Activated CD8-positive, alpha-beta memory T cell treated with anti-CD3 and anti-CD28 coated beads for 48 hours (primary cell): ENCODE results near the gene PNMA8C.
"Not testable (repeated sequence)": the region's sequence is repeated elsewhere in the genome, so short reads cannot be mapped to it uniquely, and the experiment has no call there.

Experiments used
- DNase-seq, 3 experiments: peaks; one replicate each; pipeline ENCODE4 v3.0.0-alpha.2; 2020; ENCODE audit warnings: low read depth in 2 of 3, low spot score in 2 of 3

The PNMA8C gene

DNA sequence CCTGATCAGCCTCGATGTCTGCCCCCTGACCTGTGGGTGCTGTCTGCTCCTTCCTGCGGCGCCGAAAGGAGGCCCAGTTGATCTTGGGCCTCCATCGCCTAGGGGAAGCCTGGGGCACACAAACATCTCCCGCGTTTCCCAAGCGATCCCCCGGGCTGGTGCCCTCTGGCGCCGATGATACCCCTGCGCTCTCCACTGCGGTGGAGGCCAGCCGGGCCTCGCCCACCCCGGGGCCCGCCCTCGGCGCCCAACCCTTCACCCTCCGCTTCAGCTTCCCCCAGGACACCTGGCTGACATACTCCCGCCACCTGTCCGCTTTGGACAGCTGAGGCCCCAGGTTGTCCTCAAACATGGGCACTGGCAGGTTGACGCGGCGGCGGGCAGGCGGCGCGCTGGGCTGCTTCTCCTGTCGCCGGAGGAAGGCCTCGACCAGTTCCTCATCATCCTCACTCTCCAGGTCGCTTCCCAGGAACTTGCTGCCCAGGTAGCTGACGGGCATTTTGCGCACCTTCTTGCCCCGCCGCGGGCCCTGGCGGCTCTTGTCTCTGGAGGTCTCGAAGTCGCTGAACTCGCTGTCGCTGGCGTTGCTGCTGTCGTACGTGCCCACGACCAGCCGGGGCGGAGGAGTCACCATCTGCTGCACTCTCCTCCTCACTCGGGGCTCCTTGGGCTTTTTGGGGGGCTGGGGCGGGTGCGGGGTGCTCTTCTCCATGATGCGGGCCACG, 16.6 kb downstream of the PNMA8C start:
- no peak for DNase-seq

- DNase-seq = no peak
Observed at GRCh38 chr19:46411088-46411924, 17.4 kb downstream of the PNMA8C start.

DNA sequence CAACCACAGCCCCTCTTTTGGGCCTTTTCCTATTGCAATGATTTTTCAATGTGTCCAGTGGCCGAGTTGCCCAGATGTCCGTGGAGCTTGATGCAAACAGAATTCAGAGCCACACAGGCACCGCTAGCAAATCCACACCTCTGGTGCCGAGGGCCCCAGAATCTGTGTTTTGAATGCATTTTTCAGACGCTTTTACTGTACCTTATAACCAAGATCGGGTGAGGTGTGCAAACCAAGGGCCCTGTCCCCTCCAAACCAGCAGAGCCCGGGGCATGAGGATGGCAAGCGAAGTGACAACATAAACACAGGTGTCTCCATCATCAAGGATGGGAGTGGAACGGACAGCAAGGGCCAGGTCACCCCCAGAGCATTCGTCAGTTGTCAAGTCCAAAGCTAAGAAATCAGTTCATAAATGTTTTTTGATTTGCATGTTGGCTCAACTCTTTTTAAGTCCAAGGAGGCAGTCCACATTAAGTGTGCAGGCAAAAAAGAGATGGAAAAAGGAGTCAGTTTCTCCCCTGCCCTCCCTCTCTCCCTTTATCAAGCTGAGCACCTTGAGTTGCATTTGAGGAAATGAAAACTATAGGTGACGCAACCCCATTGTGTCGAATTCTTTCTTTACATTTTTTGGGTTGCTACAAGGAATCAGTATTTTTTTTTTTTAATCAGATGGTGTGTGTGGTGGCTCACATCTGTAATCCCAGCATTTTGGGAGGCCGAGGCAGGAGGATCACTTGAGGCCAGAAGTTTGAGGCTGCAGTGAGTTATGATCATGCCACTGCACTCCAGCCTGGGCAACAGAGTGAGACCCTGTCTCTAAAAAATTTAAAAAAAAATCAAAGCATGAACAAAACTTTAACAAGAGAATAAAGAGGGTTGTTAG, 18.3 kb downstream of the PNMA8C start:
- DNase-seq = no peak

- no peak for DNase-seq
Observed at GRCh38 chr19:46409191-46409590, 19.5 kb downstream of the PNMA8C start.

DNA sequence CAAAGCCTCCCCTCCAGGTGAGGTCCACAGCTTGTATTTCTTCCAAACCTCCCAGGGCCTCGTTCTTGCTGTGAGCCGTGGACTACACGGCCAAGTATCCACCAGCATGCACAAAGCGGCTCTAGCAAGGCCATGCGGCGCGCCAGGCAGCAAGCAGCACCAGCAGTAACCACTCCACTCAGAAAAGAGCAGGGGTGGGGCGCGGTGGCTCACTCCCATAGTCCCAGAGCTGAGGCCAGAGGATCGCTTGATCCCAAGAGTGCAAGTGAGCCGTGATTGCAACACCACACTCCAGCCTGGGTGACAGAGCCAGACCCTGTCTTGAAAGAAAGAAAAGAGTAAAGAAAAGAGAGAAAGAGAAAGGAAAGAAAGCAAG, 20.1 kb downstream of the PNMA8C start:
- no peak for DNase-seq

- no peak for DNase-seq
Observed at GRCh38 chr19:46407856-46408663, 20.7 kb downstream of the PNMA8C start.

DNA sequence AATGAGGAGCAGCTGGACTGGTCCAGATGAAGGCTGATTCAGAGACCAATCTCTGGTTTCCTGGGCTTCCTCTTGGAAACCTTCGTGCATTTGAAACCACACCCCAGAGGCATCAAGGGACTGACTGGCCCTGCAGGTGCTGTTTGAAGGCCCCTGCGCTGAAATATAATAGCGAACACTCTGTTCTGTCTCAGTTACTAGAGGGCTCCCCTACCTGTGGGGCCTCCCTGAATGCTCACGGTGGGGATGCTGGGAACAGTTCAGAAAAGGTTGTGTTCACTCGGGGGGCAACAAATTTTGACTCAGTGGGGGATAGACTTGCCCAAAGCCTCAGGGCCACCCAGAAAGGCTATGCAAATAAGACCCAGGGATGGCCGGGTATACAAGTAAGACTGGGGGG, 21.8 kb downstream of the PNMA8C start:
- DNase-seq = no peak

GRCh38 chr19:46404753-46405468, 23.8 kb downstream of the PNMA8C start:
- no peak for DNase-seq

- DNase-seq = no peak
Observed at GRCh38 chr19:46404055-46404752, 24.5 kb downstream of the PNMA8C start.

- no peak for DNase-seq
Observed at GRCh38 chr19:46402725-46403124, 26.0 kb downstream of the PNMA8C start.

DNA sequence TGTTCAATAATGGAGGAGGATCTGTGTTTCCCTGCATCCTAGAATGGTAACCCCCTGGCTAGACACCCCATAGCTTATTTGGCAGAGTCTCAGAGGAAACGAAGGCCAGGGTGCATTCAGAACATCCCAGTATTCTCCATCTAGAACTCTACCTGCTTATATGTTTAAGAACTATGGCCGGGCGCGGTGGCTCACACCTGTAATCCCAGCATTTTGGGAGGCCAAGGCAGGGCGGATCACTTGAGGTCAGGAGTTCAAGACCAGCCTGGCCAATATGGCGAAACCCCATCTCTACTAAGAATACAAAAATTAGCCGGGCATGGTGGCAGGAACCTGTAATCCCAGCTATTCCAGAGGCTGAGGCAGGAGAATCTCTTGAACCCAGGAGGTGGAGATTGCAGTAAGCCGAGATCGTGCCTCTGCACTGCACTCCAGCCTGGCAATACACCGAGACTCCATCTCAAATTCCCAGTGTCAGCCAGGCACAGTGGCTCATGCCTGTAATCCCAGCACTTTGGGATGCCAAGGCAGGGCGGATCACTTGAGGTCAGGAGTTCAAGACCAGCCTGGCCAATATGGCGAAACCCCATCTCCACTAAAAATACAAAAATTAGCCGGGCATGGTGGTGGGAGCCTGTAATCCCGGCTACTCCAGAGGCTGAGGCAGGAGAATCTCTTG, 30.8 kb downstream of the PNMA8C start:
- not testable (repeated sequence) for DNase-seq

- DNase-seq = no peak
Observed at GRCh38 chr19:46394402-46394797, 34.3 kb downstream of the PNMA8C start.

- no peak for DNase-seq
Observed at GRCh38 chr19:46393456-46394401, 35.0 kb downstream of the PNMA8C start.

- no peak for DNase-seq
Observed at GRCh38 chr19:46392837-46393236, 35.9 kb downstream of the PNMA8C start.

DNA sequence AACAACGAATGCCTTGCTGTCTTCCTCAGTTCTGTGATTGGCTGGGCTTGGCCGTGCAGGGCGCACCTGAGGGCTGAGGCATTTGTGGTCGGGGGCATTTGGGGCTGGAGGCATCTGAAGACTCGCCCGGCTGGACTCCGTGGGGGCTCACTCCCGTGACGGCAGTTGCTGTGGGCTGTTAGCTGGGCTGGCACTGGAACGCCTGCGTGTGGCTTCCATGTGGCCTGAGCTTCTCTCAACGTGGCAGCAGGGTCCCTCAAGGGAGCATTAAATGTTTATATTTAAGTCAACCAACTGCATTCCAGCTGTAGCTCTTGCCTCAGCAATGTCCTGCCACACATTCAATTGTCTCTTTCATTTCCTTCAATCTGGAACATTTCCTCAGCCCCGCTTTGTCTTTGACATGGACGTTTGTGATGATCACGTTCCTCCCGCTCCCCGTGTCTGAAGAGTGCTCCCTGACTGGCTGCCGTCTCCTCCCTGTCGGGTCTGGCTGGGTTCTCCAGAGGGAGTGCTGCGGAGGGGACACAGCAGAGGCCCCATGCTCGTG, 36.4 kb downstream of the PNMA8C start:
- DNase-seq = no peak

DNA sequence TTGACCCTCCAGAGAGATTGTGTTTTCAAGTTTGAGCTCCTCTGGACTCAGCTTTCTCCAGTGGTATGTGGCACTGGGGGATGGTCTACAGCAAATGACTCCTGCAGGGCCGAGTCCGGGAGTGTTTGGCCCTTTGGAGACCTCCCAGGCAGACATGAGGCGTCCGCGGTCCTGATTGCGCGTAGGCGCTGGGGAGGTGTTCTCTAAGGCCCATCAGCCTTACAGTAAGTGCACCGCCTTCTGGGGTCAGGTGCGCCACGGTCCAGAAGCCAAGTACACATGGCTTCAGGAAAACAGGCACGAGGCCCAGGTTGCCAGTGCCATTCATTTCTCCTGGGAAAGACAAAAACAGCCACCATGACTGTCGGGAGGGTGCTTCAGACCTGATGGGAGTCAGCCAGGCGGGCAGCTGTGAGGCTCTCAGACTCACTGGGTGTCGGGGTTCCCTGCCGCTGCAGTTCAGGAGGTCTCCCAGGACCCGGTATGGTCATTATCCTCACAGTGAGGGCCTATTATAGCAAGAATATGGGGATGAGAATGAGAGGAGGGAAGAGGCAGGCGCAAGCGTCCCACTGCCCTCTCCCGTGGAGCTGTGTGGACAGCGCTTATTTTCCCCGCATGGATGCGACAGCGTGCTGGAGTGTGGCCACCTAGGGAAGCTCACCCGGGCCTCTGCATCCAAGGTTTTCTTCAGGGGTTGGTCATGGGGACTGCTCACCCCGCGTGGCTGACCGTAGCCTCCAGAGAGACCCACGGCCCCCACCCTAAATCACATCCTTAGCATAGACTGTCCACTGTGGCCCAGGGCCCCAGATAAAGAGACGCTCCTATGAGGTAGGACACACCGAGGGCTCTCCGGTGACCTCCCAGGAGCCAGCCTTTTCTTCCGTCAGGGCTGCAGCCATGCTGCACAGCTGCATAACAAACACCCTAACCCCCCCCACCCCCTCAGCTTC, 37.2 kb downstream of the PNMA8C start:
- no peak for DNase-seq
